K562 (cell line): ENCODE results near the gene MATN4. TPM values are rescaled to one million over a fixed set of nuclear protein-coding genes. Genes with fewer than 3 reads are reported as not detected.
A peak's percentile ranks its signal among the peaks of the same experiment; 100 is the strongest.

Experiments used
- BRD9 ChIP-seq: fragments of 450-650 bp; IDR thresholded peaks from 2 replicates; pipeline ENCODE4 v1.6.1; 2018; ENCODE audit warnings: low read depth; ENCODE audit not compliant: partially characterized antibody
- CTBP1 ChIP-seq: fragments of 450-650 bp; IDR thresholded peaks from 2 replicates; pipeline ENCODE4 v1.6.1; 2016; ENCODE audit warnings: borderline replicate concordance
- EZH2 ChIP-seq: IDR thresholded peaks from 2 replicates; pipeline ENCODE4 v1.6.1; 2012; ENCODE audit warnings: low read depth, mild to moderate bottlenecking, inconsistent platforms, low read length, borderline replicate concordance
- FIP1L1 ChIP-seq: fragments of 200-400 bp; formaldehyde crosslinking; IDR thresholded peaks from 2 replicates; pipeline ENCODE4 v1.6.1; 2018; ENCODE audit warnings: mild to moderate bottlenecking, low read depth, low read length; ENCODE audit not compliant: poor library complexity, severe bottlenecking
- GATAD2A ChIP-seq: fragments of 450-650 bp; IDR thresholded peaks from 2 replicates; pipeline ENCODE4 v1.6.1; 2017
- HNRNPH1 ChIP-seq: fragments of 200-400 bp; formaldehyde crosslinking; optimal IDR thresholded peaks from 2 replicates; pipeline ENCODE3; 2017; ENCODE audit warnings: low read depth, mild to moderate bottlenecking, low read length, moderate library complexity
- HNRNPK ChIP-seq: fragments of 200-400 bp; formaldehyde crosslinking; IDR thresholded peaks from one replicate; pipeline ENCODE4 v1.6.1; 2018; ENCODE audit warnings: mild to moderate bottlenecking, low read depth, low read length; ENCODE audit not compliant: poor library complexity, severe bottlenecking
- ILK ChIP-seq: fragments of 450-650 bp; IDR thresholded peaks from 2 replicates; pipeline ENCODE4 v1.6.1; 2016; ENCODE audit warnings: missing genetic modification characterization, low read depth, mild to moderate bottlenecking, missing compliant biosample characterization, moderate library complexity, borderline replicate concordance
- NCOA6 ChIP-seq: fragments of 450-650 bp; IDR thresholded peaks from 2 replicates; pipeline ENCODE4 v1.6.1; 2017; ENCODE audit warnings: mild to moderate bottlenecking
- NR3C1 ChIP-seq: sonication (generic); formaldehyde crosslinking; IDR thresholded peaks from 2 replicates; pipeline ENCODE4 v1.8.1; 2022; ENCODE audit warnings: missing genetic modification reagents
- PHF20 ChIP-seq: fragments of 450-650 bp; IDR thresholded peaks from 2 replicates; pipeline ENCODE4 v1.6.1; 2018; ENCODE audit not compliant: partially characterized antibody
- RBM14 ChIP-seq: fragments of 200-400 bp; formaldehyde crosslinking; IDR thresholded peaks from 2 replicates; pipeline ENCODE4 v1.6.1; 2018; ENCODE audit warnings: low read depth, mild to moderate bottlenecking, low read length, moderate library complexity, borderline replicate concordance; ENCODE audit not compliant: insufficient read depth
- SRSF1 ChIP-seq: fragments of 200-400 bp; formaldehyde crosslinking; IDR thresholded peaks from 2 replicates; pipeline ENCODE4 v1.6.1; 2017; ENCODE audit warnings: mild to moderate bottlenecking, low read depth, low read length, moderate library complexity
- YBX1 ChIP-seq: fragments of 450-650 bp; IDR thresholded peaks from 2 replicates; pipeline ENCODE4 v1.7.1; 2016; ENCODE audit warnings: mild to moderate bottlenecking
- ZBTB17 ChIP-seq: fragments of 450-650 bp; formaldehyde crosslinking; IDR thresholded peaks from 2 replicates; pipeline ENCODE4 v1.4.0; 2020; ENCODE audit warnings: mild to moderate bottlenecking
- ZFX ChIP-seq: sonication (generic); formaldehyde crosslinking; IDR thresholded peaks from 2 replicates; pipeline ENCODE4 v1.8.0; 2022; ENCODE audit warnings: mild to moderate bottlenecking, missing genetic modification reagents, moderate library complexity
- ZNF12 ChIP-seq: sonication (generic); formaldehyde crosslinking; IDR thresholded peaks from 2 replicates; pipeline ENCODE4 v1.4.0; 2020; ENCODE audit warnings: mild to moderate bottlenecking, missing genetic modification reagents
- ZNF23 ChIP-seq: fragments of 250-450 bp; sonication (Bioruptor Pico); IDR thresholded peaks from 2 replicates; pipeline ENCODE4 v1.4.0; 2020; ENCODE audit warnings: mild to moderate bottlenecking
- ZNF239 ChIP-seq: fragments of 250-450 bp; sonication (Bioruptor Pico); IDR thresholded peaks from 2 replicates; pipeline ENCODE4 v1.4.0; 2020; ENCODE audit warnings: mild to moderate bottlenecking
- ZNF316 ChIP-seq: fragments of 450-650 bp; IDR thresholded peaks from 2 replicates; pipeline ENCODE4 v1.6.1; 2016
- ZNF436 ChIP-seq: fragments of 250-450, 450-650 bp; sonication (Bioruptor Pico); formaldehyde crosslinking; IDR thresholded peaks from 2 replicates; pipeline ENCODE4 v1.7.0; 2020; ENCODE audit warnings: mild to moderate bottlenecking
- ZNF830 ChIP-seq: fragments of 250-450 bp; sonication (Bioruptor Pico); IDR thresholded peaks from 2 replicates; pipeline ENCODE4 v1.5.0; 2021; ENCODE audit warnings: mild to moderate bottlenecking
- polyA plus RNA-seq, 8 experiments: library from polyadenylated mRNA; depleted of rRNA in 4 of 8; stranded (reverse) in 5 of 8; unstranded in 3 of 8; fragments of >200 nt; fragmentation: Nextera tagmentation in 2 of 8; fragmentation: Illumina TruSeq in 1 of 8; extraction: Ambion mirVana in 2 of 8; extraction: Trizol in 1 of 8; gene quantifications; 2 replicates each; pipeline versions ENCODE4 v1.2.1 to v1.2.3, GENCODE V29; 2011 to 2014; ENCODE audit warnings: inconsistent platforms in 1 of 8, missing spikeins in 1 of 8
- total RNA-seq, 7 experiments: library from RNA; depleted of rRNA in 6 of 7; stranded (reverse); fragments of >200 nt in 6 of 7; fragmentation: Illumina TruSeq in 2 of 7; extraction: Trizol in 2 of 7; gene quantifications; 2 replicates each; pipeline versions ENCODE4 v1.2.1 to v1.2.3, GENCODE V29; 2011 to 2021; ENCODE audit warnings: low replicate concordance in 1 of 7
- TF ChIP-seq, protein P1 (sequence below): fragments of 250-450 bp; sonication (Bioruptor Pico); IDR thresholded peaks from 2 replicates; pipeline ENCODE4 v1.9.0; 2021; ENCODE audit warnings: mild to moderate bottlenecking, inconsistent platforms
- TF ChIP-seq, protein P2 (sequence below): sonication (generic); formaldehyde crosslinking; IDR thresholded peaks from 2 replicates; pipeline ENCODE4 v1.8.0; 2022; ENCODE audit warnings: mild to moderate bottlenecking, missing genetic modification reagents, borderline replicate concordance

Gene MATN4
- total and polyA plus RNA-seq, 9 of the 15 experiments (the other 6 are each of a cell fraction or from before 2014, with no cell fraction given), result 0.09 TPM; not detected in 8

DNA sequence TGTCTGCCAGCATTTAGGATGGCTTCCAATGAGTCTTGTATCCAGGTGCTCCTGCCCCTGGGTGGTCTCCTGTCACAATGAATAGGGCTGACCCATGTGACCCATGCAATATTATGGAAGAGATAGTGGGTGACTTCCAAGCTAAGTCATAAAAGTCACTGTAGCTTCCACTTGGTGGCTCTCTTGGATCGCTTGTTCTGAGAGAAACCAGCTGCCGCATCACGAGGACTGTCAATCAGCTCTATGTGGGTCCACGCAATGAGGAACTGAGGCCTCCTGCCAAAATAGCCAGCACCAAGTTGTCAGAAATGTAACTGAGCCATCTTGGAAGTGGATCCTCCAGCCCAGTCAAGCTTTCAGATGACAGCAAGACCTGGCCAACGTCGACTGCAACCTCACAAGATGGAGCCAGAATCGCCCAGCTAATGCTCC is 14.9 kb upstream of the MATN4 start (continued):
- TF ChIP-seq NR3C1 (CRISPR knock-in tag), result no peak
- TF ChIP-seq HNRNPK, result no peak
- no peak for TF ChIP-seq BRD9
- TF ChIP-seq, protein P1, sequence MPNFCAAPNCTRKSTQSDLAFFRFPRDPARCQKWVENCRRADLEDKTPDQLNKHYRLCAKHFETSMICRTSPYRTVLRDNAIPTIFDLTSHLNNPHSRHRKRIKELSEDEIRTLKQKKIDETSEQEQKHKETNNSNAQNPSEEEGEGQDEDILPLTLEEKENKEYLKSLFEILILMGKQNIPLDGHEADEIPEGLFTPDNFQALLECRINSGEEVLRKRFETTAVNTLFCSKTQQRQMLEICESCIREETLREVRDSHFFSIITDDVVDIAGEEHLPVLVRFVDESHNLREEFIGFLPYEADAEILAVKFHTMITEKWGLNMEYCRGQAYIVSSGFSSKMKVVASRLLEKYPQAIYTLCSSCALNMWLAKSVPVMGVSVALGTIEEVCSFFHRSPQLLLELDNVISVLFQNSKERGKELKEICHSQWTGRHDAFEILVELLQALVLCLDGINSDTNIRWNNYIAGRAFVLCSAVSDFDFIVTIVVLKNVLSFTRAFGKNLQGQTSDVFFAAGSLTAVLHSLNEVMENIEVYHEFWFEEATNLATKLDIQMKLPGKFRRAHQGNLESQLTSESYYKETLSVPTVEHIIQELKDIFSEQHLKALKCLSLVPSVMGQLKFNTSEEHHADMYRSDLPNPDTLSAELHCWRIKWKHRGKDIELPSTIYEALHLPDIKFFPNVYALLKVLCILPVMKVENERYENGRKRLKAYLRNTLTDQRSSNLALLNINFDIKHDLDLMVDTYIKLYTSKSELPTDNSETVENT (CRISPR knock-in tag), result no peak
- 0 out of 2 replicates have a peak, but pooled peaks have one; percentile 42 for TF ChIP-seq ZNF239 (CRISPR knock-in tag)
- TF ChIP-seq NCOA6, result no peak
- no peak for TF ChIP-seq RBM14
- no peak for TF ChIP-seq ZBTB17
- TF ChIP-seq ZNF12 (CRISPR knock-in tag), result no peak
- TF ChIP-seq ZNF316, result no peak
- no peak for TF ChIP-seq ZNF436 (CRISPR knock-in tag)
- no peak for TF ChIP-seq HNRNPH1
- no peak for TF ChIP-seq PHF20
- TF ChIP-seq ZNF23 (CRISPR knock-in tag), result no peak
- TF ChIP-seq, protein P2, sequence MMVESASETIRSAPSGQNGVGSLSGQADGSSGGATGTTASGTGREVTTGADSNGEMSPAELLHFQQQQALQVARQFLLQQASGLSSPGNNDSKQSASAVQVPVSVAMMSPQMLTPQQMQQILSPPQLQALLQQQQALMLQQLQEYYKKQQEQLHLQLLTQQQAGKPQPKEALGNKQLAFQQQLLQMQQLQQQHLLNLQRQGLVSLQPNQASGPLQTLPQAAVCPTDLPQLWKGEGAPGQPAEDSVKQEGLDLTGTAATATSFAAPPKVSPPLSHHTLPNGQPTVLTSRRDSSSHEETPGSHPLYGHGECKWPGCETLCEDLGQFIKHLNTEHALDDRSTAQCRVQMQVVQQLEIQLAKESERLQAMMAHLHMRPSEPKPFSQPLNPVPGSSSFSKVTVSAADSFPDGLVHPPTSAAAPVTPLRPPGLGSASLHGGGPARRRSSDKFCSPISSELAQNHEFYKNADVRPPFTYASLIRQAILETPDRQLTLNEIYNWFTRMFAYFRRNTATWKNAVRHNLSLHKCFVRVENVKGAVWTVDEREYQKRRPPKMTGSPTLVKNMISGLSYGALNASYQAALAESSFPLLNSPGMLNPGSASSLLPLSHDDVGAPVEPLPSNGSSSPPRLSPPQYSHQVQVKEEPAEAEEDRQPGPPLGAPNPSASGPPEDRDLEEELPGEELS (CRISPR knock-in tag), result no peak
- TF ChIP-seq ZFX (CRISPR knock-in tag), result no peak
- TF ChIP-seq SRSF1, result no peak
- no peak for TF ChIP-seq FIP1L1
- TF ChIP-seq YBX1, result no peak
- TF ChIP-seq GATAD2A, result no peak
- TF ChIP-seq CTBP1, result peak; percentile 80; the same call in 1 of the 2 replicates
- no peak for TF ChIP-seq EZH2
- TF ChIP-seq ZNF830 (CRISPR knock-in tag), result no peak
- TF ChIP-seq ILK (tag), result no peak
